ENCODE measurements around the gene GRM5.

Gene GRM5

GRCh38 chr11:88827018-88827676, 238.6 kb downstream of the GRM5 start:
- no peaks in the 10 kb centered on the region for H3K36me3 Mint-ChIP-seq
- no peak for DNase-seq (ENCODE audit: low spot score in 2 of 2)
- no peaks in the 10 kb centered on the region for H3K4me1 Mint-ChIP-seq

GRCh38 chr11:88819616-88820015, 246.2 kb downstream of the GRM5 start:
- Mint-ChIP-seq H3K9me3 (peaks cover 7% of the 10 kb centered on the region), H3K27ac (no peak overlapping the region), H3K4me3 (no peak overlapping the region), H3K4me1 (no peaks in the 10 kb centered on the region), H3K36me3 (no peaks in the 10 kb centered on the region)
- no peak for ATAC-seq
- no peak for DNase-seq (ENCODE audit: low spot score in 2 of 2)

More at GRCh38 chr11:88827018-88827676, 238.6 kb downstream of the GRM5 start:
- peaks cover 9% of the 10 kb centered on the region for H3K9me3 Mint-ChIP-seq
- ATAC-seq: no peak
- H3K4me3 Mint-ChIP-seq: no peak overlapping the region
- H3K27ac Mint-ChIP-seq: no peak overlapping the region

GRCh38 chr11:88818978-88819377, 246.8 kb downstream of the GRM5 start:
- no peaks in the 10 kb centered on the region for H3K36me3 Mint-ChIP-seq
- peaks cover 7% of the 10 kb centered on the region for H3K9me3 Mint-ChIP-seq
- no peaks in the 10 kb centered on the region for H3K4me1 Mint-ChIP-seq
- ATAC-seq (no peak), DNase-seq (ENCODE audit: low spot score in 2 of 2) (no peak)
- no peak overlapping the region for H3K27ac Mint-ChIP-seq
- H3K4me3 Mint-ChIP-seq: no peak overlapping the region

- H3K36me3 Mint-ChIP-seq: no peaks in the 10 kb centered on the region
- no peaks in the 10 kb centered on the region for H3K4me1 Mint-ChIP-seq
- no peak overlapping the region for H3K4me3 Mint-ChIP-seq
- H3K27ac Mint-ChIP-seq: no peak overlapping the region
- DNase-seq (ENCODE audit: low spot score in 2 of 2): no peak
- H3K9me3 Mint-ChIP-seq: peaks cover 4% of the 10 kb centered on the region
- ATAC-seq: no peak
Observed at GRCh38 chr11:88815505-88815904, 250.3 kb downstream of the GRM5 start.

- Mint-ChIP-seq H3K4me1 (no peaks in the 10 kb centered on the region), H3K36me3 (no peaks in the 10 kb centered on the region), H3K4me3 (no peak overlapping the region), H3K27ac (no peak overlapping the region), H3K9me3 (peaks cover 4% of the 10 kb centered on the region)
- no peak for DNase-seq (ENCODE audit: low spot score in 2 of 2)
- ATAC-seq: no peak
Observed at GRCh38 chr11:88814076-88814475, 251.7 kb downstream of the GRM5 start.

GRCh38 chr11:88813233-88813915, 252.4 kb downstream of the GRM5 start:
- no peak overlapping the region for H3K4me3 Mint-ChIP-seq
- no peaks in the 10 kb centered on the region for H3K4me1 Mint-ChIP-seq
- ATAC-seq: peak; percentile 51

GRCh38 chr11:88810420-88811097, 255.2 kb downstream of the GRM5 start:
- no peaks in the 10 kb centered on the region for H3K36me3 Mint-ChIP-seq
- H3K9me3 Mint-ChIP-seq: peaks cover 4% of the 10 kb centered on the region
- DNase-seq (ENCODE audit: low spot score in 2 of 2): no peak
- ATAC-seq: no peak
- H3K27ac Mint-ChIP-seq: no peak overlapping the region
- H3K4me3 Mint-ChIP-seq: no peak overlapping the region
- H3K4me1 Mint-ChIP-seq: no peaks in the 10 kb centered on the region

More at GRCh38 chr11:88813233-88813915, 252.4 kb downstream of the GRM5 start:
- no peak overlapping the region for H3K27ac Mint-ChIP-seq
- DNase-seq (ENCODE audit: low spot score in 2 of 2): no peak
- H3K36me3 Mint-ChIP-seq: no peaks in the 10 kb centered on the region
- H3K9me3 Mint-ChIP-seq: peaks cover 4% of the 10 kb centered on the region

GRCh38 chr11:88809126-88809525, 256.7 kb downstream of the GRM5 start:
- H3K4me3 Mint-ChIP-seq: no peak overlapping the region
- H3K36me3 Mint-ChIP-seq: no peaks in the 10 kb centered on the region
- ATAC-seq (no peak), DNase-seq (ENCODE audit: low spot score in 2 of 2) (no peak)
- no peak overlapping the region for H3K27ac Mint-ChIP-seq
- peaks cover 2% of the 10 kb centered on the region for H3K9me3 Mint-ChIP-seq
- H3K4me1 Mint-ChIP-seq: no peaks in the 10 kb centered on the region

- Mint-ChIP-seq H3K27ac (no peak overlapping the region), H3K36me3 (no peaks in the 10 kb centered on the region), H3K4me1 (no peaks in the 10 kb centered on the region), H3K4me3 (no peak overlapping the region), H3K9me3 (no peaks in the 10 kb centered on the region)
- DNase-seq (ENCODE audit: low spot score in 2 of 2): no peak
- ATAC-seq: no peak
Observed at GRCh38 chr11:88807349-88807748, 258.4 kb downstream of the GRM5 start.

- no peak overlapping the region for H3K27ac Mint-ChIP-seq
- no peak for DNase-seq (ENCODE audit: low spot score in 2 of 2)
- no peaks in the 10 kb centered on the region for H3K9me3 Mint-ChIP-seq
- H3K36me3 Mint-ChIP-seq: no peaks in the 10 kb centered on the region
- no peak for ATAC-seq
- no peak overlapping the region for H3K4me3 Mint-ChIP-seq
- no peaks in the 10 kb centered on the region for H3K4me1 Mint-ChIP-seq
Observed at GRCh38 chr11:88806410-88806809, 259.4 kb downstream of the GRM5 start.

- Mint-ChIP-seq H3K9me3 (no peaks in the 10 kb centered on the region), H3K4me3 (no peak overlapping the region), H3K36me3 (no peaks in the 10 kb centered on the region), H3K27ac (no peak overlapping the region), H3K4me1 (no peaks in the 10 kb centered on the region)
- DNase-seq (ENCODE audit: low spot score in 2 of 2): no peak
- ATAC-seq: no peak
Observed at GRCh38 chr11:88801484-88802123, 264.2 kb downstream of the GRM5 start.

GRCh38 chr11:88799771-88800500, 265.8 kb downstream of the GRM5 start:
- Mint-ChIP-seq H3K4me1 (no peaks in the 10 kb centered on the region), H3K36me3 (no peaks in the 10 kb centered on the region), H3K9me3 (peaks cover 3% of the 10 kb centered on the region), H3K4me3 (no peak overlapping the region), H3K27ac (no peak overlapping the region)
- no peak for ATAC-seq
- DNase-seq (ENCODE audit: low spot score in 2 of 2): no peak

- DNase-seq (ENCODE audit: low spot score in 2 of 2) (no peak), ATAC-seq (no peak)
- Mint-ChIP-seq H3K36me3 (no peaks in the 10 kb centered on the region), H3K27ac (no peak overlapping the region), H3K4me1 (no peaks in the 10 kb centered on the region), H3K9me3 (peaks cover 3% of the 10 kb centered on the region), H3K4me3 (no peak overlapping the region)
Observed at GRCh38 chr11:88790182-88790581, 275.6 kb downstream of the GRM5 start.

- Mint-ChIP-seq H3K4me1 (no peaks in the 10 kb centered on the region), H3K36me3 (no peaks in the 10 kb centered on the region), H3K9me3 (peaks cover 9% of the 10 kb centered on the region), H3K27ac (no peak overlapping the region), H3K4me3 (no peak overlapping the region)
- ATAC-seq (no peak), DNase-seq (ENCODE audit: low spot score in 2 of 2) (no peak)
Observed at GRCh38 chr11:88779577-88779976, 286.2 kb downstream of the GRM5 start.

GRCh38 chr11:88770475-88771079, 295.2 kb downstream of the GRM5 start:
- no peak overlapping the region for H3K4me3 Mint-ChIP-seq
- peaks cover 5% of the 10 kb centered on the region for H3K9me3 Mint-ChIP-seq
- H3K27ac Mint-ChIP-seq: no peak overlapping the region
- DNase-seq (ENCODE audit: low spot score in 2 of 2) (no peak), ATAC-seq (no peak)
- no peaks in the 10 kb centered on the region for H3K36me3 Mint-ChIP-seq
- no peaks in the 10 kb centered on the region for H3K4me1 Mint-ChIP-seq

All from stimulated activated effector memory CD8-positive, alpha-beta T cell treated with anti-CD3 and anti-CD28 coated beads, Interleukin-12 subunit alpha, Interleukin-12 subunit beta, amount 100 ng/mL, for 72 hours (primary cell).